Sigmoid colon (tissue), 7 donors: ENCODE data around the gene RHOJ. TPM values are rescaled to one million over a fixed set of nuclear protein-coding genes. Genes with fewer than 3 reads are reported as not detected.

Source experiments
- DNase-seq: peaks from one replicate; pipeline ENCODE4 v3.0.0-alpha.2; 2019
- H3K27ac ChIP-seq, 4 donors: fragments of 200-600 bp; sonication (generic); one replicate each; pipeline ENCODE4 v1.5.1; 2016 to 2019; ENCODE audit warnings: mild to moderate bottlenecking in 1 of 4
- H3K27me3 ChIP-seq, 3 donors: fragments of 200-600 bp; sonication (generic); one replicate each; pipeline ENCODE4 v1.5.1; 2019; ENCODE audit warnings: mild to moderate bottlenecking in 1 of 3
- H3K36me3 ChIP-seq, 4 donors: fragments of 200-600 bp; sonication (generic); one replicate each; pipeline ENCODE4 v1.5.1; 2016 to 2019
- H3K4me1 ChIP-seq, 4 donors: fragments of 200-600 bp; sonication (generic); one replicate each; pipeline ENCODE4 v1.5.1; 2017 to 2019
- H3K4me3 ChIP-seq, 4 donors: fragments of 200-600 bp; sonication (generic); one replicate each; pipeline ENCODE4 v1.5.1; 2017 to 2019; ENCODE audit warnings: mild to moderate bottlenecking in 2 of 4, moderate library complexity in 1 of 4
- H3K9me3 ChIP-seq, 4 donors: fragments of 200-600 bp in 3 of 4; sonication (generic) in 3 of 4; one replicate each; pipeline versions ENCODE4 v1.5.1 to v1.6.1; 2013 to 2019
- EP300 ChIP-seq, 4 donors: sonication (generic); formaldehyde crosslinking; IDR thresholded peaks; one replicate each; pipeline ENCODE4 v1.6.1; 2017; ENCODE audit warnings: antibody characterized with exemption in 4 of 4
- POLR2A ChIP-seq, 2 donors: fragments of 450-650 bp; IDR thresholded peaks; one replicate each; pipeline ENCODE4 v1.6.1; 2016; ENCODE audit warnings: antibody characterized with exemption in 2 of 2, mild to moderate bottlenecking in 2 of 2, moderate library complexity in 2 of 2
- POLR2AphosphoS5 ChIP-seq, 4 donors: sonication (generic); formaldehyde crosslinking; IDR thresholded peaks; one replicate each; pipeline ENCODE4 v1.6.1; 2017; ENCODE audit warnings: antibody characterized with exemption in 4 of 4
- WGBS, 2 donors: extraction: QIAGEN DNeasy Blood & Tissue Kit; methylation state at CpG; one replicate each; pipeline ENCODE4 v1.1.7; 2013; 5-methylcytosine and 5-hydroxymethylcytosine counted together
- intact Hi-C: fragments of 100-400 bp; cut with DNase I; formaldehyde crosslinking; loops from one replicate; pipeline ENCODE4 v1.15.1; 2023
- polyA plus RNA-seq, 3 donors: library from polyadenylated mRNA; stranded (reverse); fragments of 200-250 nt; gene quantifications; one replicate each; pipeline ENCODE4 v1.2.3, GENCODE V29; 2013
- total RNA-seq, 4 donors: library from RNA; depleted of rRNA; stranded (reverse); fragments of >200 nt; gene quantifications; one replicate each; pipeline ENCODE4 v1.1.0, GENCODE V29; 2016
- TF ChIP-seq, protein P1 (sequence below), 4 experiments: fragments of 450-650 bp in 3 of 4; fragments of 200-600 bp in 1 of 4; IDR thresholded peaks; one replicate each; pipeline ENCODE4 v1.5.1; 2016 to 2019; ENCODE audit warnings: antibody characterized with exemption in 4 of 4, mild to moderate bottlenecking in 3 of 4, moderate library complexity in 2 of 4
- donor health status: healthy with polysubstance abuse.
- donor health status: Bipolar disorder and iron deficiency.
- donor health status: healthy.

The RHOJ gene
- total and polyA plus RNA-seq, 7 donors = 1.6 to 28.5 (median 6.6) TPM

DNA sequence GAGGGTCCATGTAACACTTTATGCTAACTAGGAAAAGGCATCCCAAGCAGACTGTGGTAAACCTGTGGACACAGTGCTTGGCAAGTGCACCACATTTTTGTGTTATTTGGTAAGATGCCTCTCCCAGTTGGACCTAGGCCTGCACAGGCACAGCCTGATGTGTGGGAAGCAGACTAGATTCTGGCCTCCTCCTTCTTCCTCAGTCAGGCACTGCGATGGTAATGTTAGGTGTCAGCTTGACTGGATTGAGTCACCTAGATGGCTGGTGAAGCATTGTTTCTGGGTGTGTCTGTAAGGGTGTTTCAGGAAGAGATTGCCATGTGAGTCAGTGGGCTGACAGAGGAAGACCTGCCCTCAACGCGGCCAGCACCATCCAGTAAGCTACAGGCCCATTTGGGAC is 25.3 kb upstream of the RHOJ start:
- no peak for DNase-seq
- Histone ChIP-seq H3K4me3 (no peak overlapping the region), H3K36me3 (no peaks in the 10 kb centered on the region), H3K4me1 (peaks cover 0 to 18% (median 11%) of the 10 kb centered on the region in 4 donors), H3K9me3 (no peaks in the 10 kb centered on the region), H3K27me3 (no peaks in the 10 kb centered on the region), H3K27ac (peak overlapping the region in 2 of 4 donors; percentile 28 to 52)
- 84 to 90% methylated on average over 3 of the region's 3 CpGs for WGBS, 2 donors
- intact Hi-C loops = loop anchor here (10.0 kb wide), 1 partner anchor 186 kb away; no protein-coding TSS in a partner anchor
- TF ChIP-seq EP300 (IDR thresholded peaks at IDR 0.05) (no peak), POLR2AphosphoS5 (IDR thresholded peaks at IDR 0.05) (no peak), POLR2A (IDR thresholded peaks at IDR 0.05) (no peak)
- TF ChIP-seq, protein P1, sequence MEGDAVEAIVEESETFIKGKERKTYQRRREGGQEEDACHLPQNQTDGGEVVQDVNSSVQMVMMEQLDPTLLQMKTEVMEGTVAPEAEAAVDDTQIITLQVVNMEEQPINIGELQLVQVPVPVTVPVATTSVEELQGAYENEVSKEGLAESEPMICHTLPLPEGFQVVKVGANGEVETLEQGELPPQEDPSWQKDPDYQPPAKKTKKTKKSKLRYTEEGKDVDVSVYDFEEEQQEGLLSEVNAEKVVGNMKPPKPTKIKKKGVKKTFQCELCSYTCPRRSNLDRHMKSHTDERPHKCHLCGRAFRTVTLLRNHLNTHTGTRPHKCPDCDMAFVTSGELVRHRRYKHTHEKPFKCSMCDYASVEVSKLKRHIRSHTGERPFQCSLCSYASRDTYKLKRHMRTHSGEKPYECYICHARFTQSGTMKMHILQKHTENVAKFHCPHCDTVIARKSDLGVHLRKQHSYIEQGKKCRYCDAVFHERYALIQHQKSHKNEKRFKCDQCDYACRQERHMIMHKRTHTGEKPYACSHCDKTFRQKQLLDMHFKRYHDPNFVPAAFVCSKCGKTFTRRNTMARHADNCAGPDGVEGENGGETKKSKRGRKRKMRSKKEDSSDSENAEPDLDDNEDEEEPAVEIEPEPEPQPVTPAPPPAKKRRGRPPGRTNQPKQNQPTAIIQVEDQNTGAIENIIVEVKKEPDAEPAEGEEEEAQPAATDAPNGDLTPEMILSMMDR (IDR thresholded peaks at IDR 0.05) = no peak

DNA sequence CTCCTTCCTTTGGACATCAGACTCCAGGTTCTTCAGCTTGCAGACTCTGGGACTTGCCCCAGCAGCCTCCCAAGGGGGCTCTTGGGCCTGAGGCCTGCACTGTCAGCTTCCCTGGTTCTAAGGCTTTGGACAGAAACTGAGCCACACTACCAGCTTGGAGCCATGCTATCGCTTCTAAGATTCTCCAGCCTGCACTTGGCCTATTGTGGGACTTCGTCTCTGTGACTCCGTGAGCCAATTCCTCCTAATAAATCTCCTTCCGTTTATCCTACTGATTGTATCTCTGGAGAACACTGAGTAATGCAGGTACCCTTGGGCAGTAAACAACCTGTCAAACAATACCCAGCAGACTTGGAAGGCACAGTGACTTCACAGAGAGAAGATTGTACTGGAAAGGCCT is 24.9 kb upstream of the RHOJ start:
- intact Hi-C loops = loop anchor here (10.0 kb wide), 1 partner anchor 185 kb away; no protein-coding TSS in a partner anchor
- no peak overlapping the region for H3K4me3 ChIP-seq
- no peaks in the 10 kb centered on the region for H3K9me3 ChIP-seq
- peak overlapping the region in 3 of 4 donors; percentile 28 to 52 (median 37) for H3K27ac ChIP-seq
- DNase-seq = no peak
- no peaks in the 10 kb centered on the region for H3K27me3 ChIP-seq
- peaks cover 0 to 18% (median 11%) of the 10 kb centered on the region in 4 donors for H3K4me1 ChIP-seq
- TF ChIP-seq POLR2A (IDR thresholded peaks at IDR 0.05) (no peak), POLR2AphosphoS5 (IDR thresholded peaks at IDR 0.05) (no peak), EP300 (IDR thresholded peaks at IDR 0.05) (no peak)
- TF ChIP-seq, protein P1 (IDR thresholded peaks at IDR 0.05) = no peak
- 84 to 85% methylated on average over 4 of the region's 4 CpGs for WGBS, 2 donors
- no peaks in the 10 kb centered on the region for H3K36me3 ChIP-seq

DNA sequence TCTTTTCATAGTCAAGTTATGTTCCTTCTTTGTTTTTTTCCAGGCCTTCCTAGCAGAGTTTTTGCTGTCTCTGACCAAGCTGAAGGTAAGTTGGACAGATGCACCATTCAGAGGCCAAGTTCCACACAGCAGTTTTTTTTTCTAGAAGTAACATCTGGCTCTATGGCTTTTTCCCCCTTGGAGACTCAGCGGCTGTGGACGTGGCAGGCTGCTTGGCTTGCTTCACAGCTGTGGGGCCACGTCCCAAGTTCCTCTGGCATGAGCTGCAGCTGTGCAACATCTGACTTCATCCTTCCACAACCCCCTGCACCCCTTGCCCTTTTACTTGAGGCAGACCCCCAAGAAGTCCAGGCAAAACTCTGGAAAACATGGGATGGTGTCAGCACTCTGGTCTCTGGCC is 24.2 kb upstream of the RHOJ start:
- Histone ChIP-seq H3K9me3 (no peaks in the 10 kb centered on the region), H3K4me1 (peaks cover 0 to 14% (median 11%) of the 10 kb centered on the region in 4 donors), H3K27me3 (no peaks in the 10 kb centered on the region), H3K27ac (peak overlapping the region in 2 of 4 donors; percentile 16 to 52), H3K4me3 (no peak overlapping the region), H3K36me3 (no peaks in the 10 kb centered on the region)
- intact Hi-C loops = no loop called here
- WGBS, 2 donors = 73 to 75% methylated on average over 3 of the region's 3 CpGs
- DNase-seq = peak; percentile 76
- TF ChIP-seq POLR2AphosphoS5 (IDR thresholded peaks at IDR 0.05) = peak in 1 of 4 donors; percentile 19
- TF ChIP-seq POLR2A (IDR thresholded peaks at IDR 0.05) = no peak

DNA sequence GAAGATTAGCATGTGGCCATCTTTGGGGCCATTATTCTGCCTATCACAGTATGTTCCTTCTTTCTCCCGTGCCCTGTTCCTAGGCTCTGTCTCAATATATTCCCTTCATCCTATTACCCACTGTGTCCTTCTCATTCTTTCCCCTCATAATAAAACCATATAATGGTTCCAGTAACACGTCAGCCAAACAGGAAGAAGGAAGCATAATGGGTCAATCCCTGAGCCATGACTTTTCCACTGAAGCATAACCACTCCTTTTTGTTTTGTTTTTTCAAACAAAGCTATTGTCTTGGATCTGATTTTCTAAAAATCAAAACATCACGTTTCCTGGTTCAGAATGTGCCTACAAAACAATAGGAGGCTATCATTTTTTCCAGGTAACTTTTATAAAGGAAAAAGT is 21.3 kb upstream of the RHOJ start:
- no peak for DNase-seq
- H3K36me3 ChIP-seq = no peaks in the 10 kb centered on the region
- 39 to 65% methylated on average over 3 of the region's 3 CpGs for WGBS, 2 donors
- H3K27me3 ChIP-seq = no peaks in the 10 kb centered on the region
- TF ChIP-seq POLR2A (IDR thresholded peaks at IDR 0.05) (no peak), EP300 (IDR thresholded peaks at IDR 0.05) (no peak), POLR2AphosphoS5 (IDR thresholded peaks at IDR 0.05) (no peak)
- TF ChIP-seq, protein P1 (IDR thresholded peaks at IDR 0.05) = no peak
- peaks cover 0 to 14% (median 10%) of the 10 kb centered on the region in 4 donors for H3K4me1 ChIP-seq
- intact Hi-C loops = no loop called here
- H3K4me3 ChIP-seq = no peak overlapping the region
- no peaks in the 10 kb centered on the region for H3K9me3 ChIP-seq
- H3K27ac ChIP-seq = no peak overlapping the region

DNA sequence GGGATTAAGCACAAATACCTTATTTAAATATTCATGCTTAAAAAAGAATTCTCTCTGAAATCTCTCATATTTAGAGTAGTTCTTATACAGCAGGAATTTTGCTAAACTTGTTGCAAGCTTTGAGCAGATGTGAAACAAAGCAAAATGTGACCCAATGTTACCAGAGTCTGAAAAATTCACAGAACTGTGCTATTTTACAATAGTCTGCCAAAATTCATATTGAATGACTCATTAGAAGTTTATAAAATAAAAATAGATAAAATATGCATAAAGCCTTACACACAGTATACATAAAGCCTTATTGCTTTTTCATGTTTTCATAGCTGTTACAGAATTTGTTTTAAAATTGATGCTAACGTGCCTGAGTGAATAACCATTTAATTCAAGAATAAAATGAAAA is 17.8 kb upstream of the RHOJ start:
- Histone ChIP-seq H3K4me1 (no peaks in the 10 kb centered on the region), H3K27ac (no peak overlapping the region), H3K36me3 (no peaks in the 10 kb centered on the region), H3K4me3 (no peak overlapping the region), H3K27me3 (no peaks in the 10 kb centered on the region), H3K9me3 (no peaks in the 10 kb centered on the region)
- no peak for DNase-seq
- TF ChIP-seq, protein P1 (IDR thresholded peaks at IDR 0.05) = no peak
- TF ChIP-seq EP300 (IDR thresholded peaks at IDR 0.05) = no peak
- TF ChIP-seq POLR2AphosphoS5 (IDR thresholded peaks at IDR 0.05) = no peak
- TF ChIP-seq POLR2A (IDR thresholded peaks at IDR 0.05) = no peak
- intact Hi-C loops = no loop called here
- 72 to 83% methylated on average over 1 of the region's 1 CpG for WGBS, 2 donors
